MM.1S (cell line): ENCODE measurements around the gene STK39.

Source experiments
- EZH2 ChIP-seq: fragments of 300-600 bp; sonication (generic); optimal IDR thresholded peaks from 2 replicates; pipeline ENCODE3; 2017; ENCODE audit warnings: low read depth, mild to moderate bottlenecking, antibody characterized with exemption, low read length, mixed read lengths
- EZH2phosphoT487 ChIP-seq: fragments of 300-600 bp; sonication (generic); IDR thresholded peaks from 2 replicates; pipeline ENCODE4 v1.6.1; 2018; ENCODE audit warnings: antibody characterized with exemption, low read length
- TF ChIP-seq, protein P1 (sequence below): fragments of 300-600 bp; sonication (generic); IDR thresholded peaks from 2 replicates; pipeline ENCODE4 v1.5.1; 2016; ENCODE audit warnings: antibody characterized with exemption, low read length, mixed read lengths

DNA sequence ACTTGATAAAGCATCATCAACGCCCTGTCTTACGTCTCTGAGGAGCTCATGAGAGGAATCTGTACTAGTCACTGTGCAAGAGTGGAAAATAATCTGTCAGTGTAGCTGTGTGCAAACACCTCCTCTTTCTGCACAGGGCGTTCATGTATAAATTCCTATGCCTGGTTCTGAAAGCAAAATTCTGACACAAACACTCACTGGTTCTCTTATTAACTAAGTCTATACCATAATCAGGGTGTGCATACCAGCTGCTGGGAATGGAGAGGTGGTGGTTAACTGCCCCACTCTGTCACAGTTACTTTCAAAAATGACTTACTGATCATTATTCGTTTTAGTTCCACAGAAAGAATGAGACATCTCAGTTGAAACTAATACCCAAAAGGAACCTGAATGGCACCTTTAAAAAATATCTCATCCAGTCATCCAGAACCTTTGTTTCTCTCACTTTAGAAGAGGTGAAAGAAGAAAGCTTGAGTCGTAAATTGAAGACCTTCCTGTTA lies 35.7 kb downstream of the STK39 start:
- TF ChIP-seq, protein P1, sequence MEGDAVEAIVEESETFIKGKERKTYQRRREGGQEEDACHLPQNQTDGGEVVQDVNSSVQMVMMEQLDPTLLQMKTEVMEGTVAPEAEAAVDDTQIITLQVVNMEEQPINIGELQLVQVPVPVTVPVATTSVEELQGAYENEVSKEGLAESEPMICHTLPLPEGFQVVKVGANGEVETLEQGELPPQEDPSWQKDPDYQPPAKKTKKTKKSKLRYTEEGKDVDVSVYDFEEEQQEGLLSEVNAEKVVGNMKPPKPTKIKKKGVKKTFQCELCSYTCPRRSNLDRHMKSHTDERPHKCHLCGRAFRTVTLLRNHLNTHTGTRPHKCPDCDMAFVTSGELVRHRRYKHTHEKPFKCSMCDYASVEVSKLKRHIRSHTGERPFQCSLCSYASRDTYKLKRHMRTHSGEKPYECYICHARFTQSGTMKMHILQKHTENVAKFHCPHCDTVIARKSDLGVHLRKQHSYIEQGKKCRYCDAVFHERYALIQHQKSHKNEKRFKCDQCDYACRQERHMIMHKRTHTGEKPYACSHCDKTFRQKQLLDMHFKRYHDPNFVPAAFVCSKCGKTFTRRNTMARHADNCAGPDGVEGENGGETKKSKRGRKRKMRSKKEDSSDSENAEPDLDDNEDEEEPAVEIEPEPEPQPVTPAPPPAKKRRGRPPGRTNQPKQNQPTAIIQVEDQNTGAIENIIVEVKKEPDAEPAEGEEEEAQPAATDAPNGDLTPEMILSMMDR: no peak
- TF ChIP-seq EZH2 (no peak), EZH2phosphoT487 (no peak)
